Mesenchymal stem cell (in vitro differentiated cells and primary cell): Measurements from ENCODE around the gene PMVK.

ENCODE experiments used
- DNase-seq: peaks from one replicate; pipeline ENCODE4 v3.0.0-alpha.2; 2013
- H2AFZ ChIP-seq: one replicate; pipeline ENCODE4 v1.6.1; 2013; ENCODE audit warnings: low read depth, mild to moderate bottlenecking, control low read depth, inconsistent platforms, low read length, moderate library complexity
- H2AK5ac ChIP-seq: 2 replicates; pipeline ENCODE4 v1.6.1; 2013; ENCODE audit warnings: low read length, moderate library complexity, mild to moderate bottlenecking, inconsistent platforms; ENCODE audit not compliant: severe bottlenecking
- H2BK120ac ChIP-seq: one replicate; pipeline ENCODE4 v1.6.1; 2013; ENCODE audit warnings: low read depth, mild to moderate bottlenecking, inconsistent platforms, low read length, moderate library complexity
- H2BK12ac ChIP-seq, 2 experiments: one replicate each; pipeline ENCODE4 v1.6.1; 2013; ENCODE audit warnings: inconsistent platforms in 2 of 2, low read length in 2 of 2, mild to moderate bottlenecking in 2 of 2, moderate library complexity in 2 of 2, control low read depth in 1 of 2
- H2BK15ac ChIP-seq: one replicate; pipeline ENCODE4 v1.6.1; 2013; ENCODE audit warnings: mild to moderate bottlenecking, low read depth, inconsistent platforms; ENCODE audit not compliant: poor library complexity, severe bottlenecking
- H2BK5ac ChIP-seq: 2 replicates; pipeline ENCODE4 v1.6.1; 2013; ENCODE audit warnings: low read depth, mild to moderate bottlenecking, low read length, control low read depth, inconsistent platforms; ENCODE audit not compliant: poor library complexity, severe bottlenecking
- H3K14ac ChIP-seq, 2 experiments: one replicate each; pipeline ENCODE4 v1.6.1; 2013; ENCODE audit warnings: inconsistent platforms in 2 of 2, low read length in 2 of 2, control low read depth in 1 of 2, mild to moderate bottlenecking in 1 of 2, moderate library complexity in 1 of 2
- H3K18ac ChIP-seq, 2 experiments: one replicate each; pipeline ENCODE4 v1.6.1; 2013; ENCODE audit warnings: inconsistent platforms in 2 of 2, low read length in 2 of 2, control low read depth in 1 of 2, low read depth in 1 of 2, mild to moderate bottlenecking in 1 of 2
- H3K23ac ChIP-seq, 2 experiments: one replicate each; pipeline ENCODE4 v1.6.1; 2013; ENCODE audit warnings: inconsistent platforms in 2 of 2, low read length in 2 of 2, mild to moderate bottlenecking in 2 of 2, moderate library complexity in 2 of 2, control low read depth in 1 of 2
- H3K27ac ChIP-seq: 2 replicates; pipeline ENCODE4 v1.5.1; 2013; ENCODE audit warnings: mild to moderate bottlenecking, moderate library complexity, low read length, control low read depth, inconsistent platforms; ENCODE audit not compliant: poor library complexity, severe bottlenecking
- H3K27me3 ChIP-seq, 2 experiments: 2 replicates each; pipeline versions ENCODE4 v1.6.1 to v1.7.0; 2013; ENCODE audit warnings: low read length in 2 of 2, mild to moderate bottlenecking in 2 of 2, moderate library complexity in 2 of 2, control low read depth in 1 of 2, inconsistent platforms in 1 of 2; ENCODE audit not compliant: control insufficient read depth in 1 of 2, insufficient read depth in 1 of 2
- H3K36me3 ChIP-seq, 2 experiments: 2 replicates each; pipeline versions ENCODE4 v1.6.1 to v1.7.0; 2013; ENCODE audit warnings: low read length in 2 of 2, control low read depth in 1 of 2, inconsistent platforms in 1 of 2, low read depth in 1 of 2, mild to moderate bottlenecking in 1 of 2; ENCODE audit not compliant: insufficient read depth in 2 of 2, control insufficient read depth in 1 of 2
- H3K4ac ChIP-seq, 2 experiments: one replicate each; pipeline ENCODE4 v1.6.1; 2013; ENCODE audit warnings: inconsistent platforms in 2 of 2, low read length in 2 of 2, mild to moderate bottlenecking in 2 of 2, moderate library complexity in 2 of 2, control low read depth in 1 of 2, low read depth in 1 of 2
- H3K4me1 ChIP-seq: 2 replicates; pipeline ENCODE4 v1.6.1; 2013; ENCODE audit warnings: low read depth, low read length, control low read depth; ENCODE audit not compliant: control insufficient read depth, insufficient read depth
- H3K4me2 ChIP-seq: 2 replicates; pipeline ENCODE4 v1.6.1; 2013; ENCODE audit warnings: low read length, mild to moderate bottlenecking, inconsistent platforms; ENCODE audit not compliant: poor library complexity, severe bottlenecking
- H3K4me3 ChIP-seq, 2 experiments: 2 replicates each; pipeline versions ENCODE4 v1.5.1 to v1.7.0; 2013; ENCODE audit warnings: low read length in 2 of 2, mild to moderate bottlenecking in 2 of 2, control low read depth in 1 of 2, low read depth in 1 of 2; ENCODE audit not compliant: insufficient read depth in 1 of 2
- H3K79me1 ChIP-seq: replicated peaks from 2 replicates; pipeline ENCODE4 v1.6.1; 2013; ENCODE audit warnings: mild to moderate bottlenecking, control low read depth, low read length, inconsistent platforms; ENCODE audit not compliant: poor library complexity, severe bottlenecking
- H3K9ac ChIP-seq: 2 replicates; pipeline ENCODE4 v1.7.0; 2013; ENCODE audit warnings: mild to moderate bottlenecking, low read length, moderate library complexity
- H3K9me3 ChIP-seq: 2 replicates; pipeline ENCODE4 v1.7.0; 2013; ENCODE audit warnings: mild to moderate bottlenecking, low read length; ENCODE audit not compliant: control insufficient read depth
- H4K8ac ChIP-seq: one replicate; pipeline ENCODE4 v1.6.1; 2013; ENCODE audit warnings: inconsistent platforms, mild to moderate bottlenecking, low read length, moderate library complexity
- H4K91ac ChIP-seq: one replicate; pipeline ENCODE4 v1.6.1; 2013; ENCODE audit warnings: mild to moderate bottlenecking, low read length, inconsistent platforms
- WGBS: methylation state at CpG from one replicate; pipeline ENCODE4 v1.1.7; 2013; ENCODE audit warnings: mixed read lengths; 5-methylcytosine and 5-hydroxymethylcytosine counted together

The PMVK gene

DNA sequence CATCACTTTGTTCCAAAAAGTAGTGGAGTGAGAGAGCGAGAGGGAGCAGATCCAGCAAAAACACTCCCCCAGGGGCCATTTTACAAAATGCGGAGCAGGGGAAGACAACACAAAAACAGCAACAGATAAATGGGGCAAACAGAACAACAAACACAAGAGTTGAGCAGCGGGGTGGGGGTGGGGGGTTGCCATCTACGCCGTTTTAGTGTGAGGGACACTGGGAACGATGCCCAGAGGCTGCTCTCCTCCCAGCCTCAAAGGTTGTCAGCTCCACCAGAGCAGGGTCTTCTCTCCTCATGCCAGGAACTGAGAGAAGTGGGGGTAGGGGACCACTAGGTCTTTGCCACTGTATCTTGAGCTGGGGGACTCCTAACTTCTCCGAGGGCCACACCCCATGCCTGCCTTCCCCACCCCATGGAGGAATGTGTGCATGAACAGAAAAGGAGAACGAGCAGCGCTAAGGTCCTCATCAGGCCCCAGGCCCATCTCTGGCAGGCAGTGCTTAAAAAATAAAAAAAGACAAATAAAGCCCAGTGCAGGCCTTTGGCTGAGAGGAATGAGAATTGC lies 20.7 kb upstream of the PMVK start:
- H4K91ac ChIP-seq, result no peak overlapping the region
- H2AFZ ChIP-seq, result no peak overlapping the region
- no peak overlapping the region for H3K4me2 ChIP-seq
- peaks cover 21 to 23% of the 10 kb centered on the region in 2 experiments for H3K36me3 ChIP-seq
- no peak overlapping the region for H3K14ac ChIP-seq
- H2BK5ac ChIP-seq, result no peak overlapping the region
- no peak overlapping the region for H2BK120ac ChIP-seq
- H3K79me1 ChIP-seq, result peaks cover 48% of the 10 kb centered on the region
- peak overlapping the region in 1 of 2 experiments; percentile 90 for H3K4me3 ChIP-seq
- peak overlapping the region; percentile 97 for H3K9ac ChIP-seq
- H2BK15ac ChIP-seq, result no peak overlapping the region
- no peaks in the 10 kb centered on the region for H3K27me3 ChIP-seq
- no peak for DNase-seq
- no peaks in the 10 kb centered on the region for H3K9me3 ChIP-seq
- no peak overlapping the region for H2AK5ac ChIP-seq
- H3K23ac ChIP-seq, result no peak overlapping the region
- WGBS, result 37% methylated on average over 6 of the region's 9 CpGs
- peaks cover 27% of the 10 kb centered on the region for H3K4me1 ChIP-seq
- H3K4ac ChIP-seq, result no peak overlapping the region
- H4K8ac ChIP-seq, result no peak overlapping the region
- no peak overlapping the region for H3K27ac ChIP-seq
- no peak overlapping the region for H2BK12ac ChIP-seq
- no peak overlapping the region for H3K18ac ChIP-seq

- Histone ChIP-seq H3K4me3 (peak overlapping the region in 1 of 2 experiments; percentile 90), H3K9ac (peak overlapping the region; percentile 97), H2BK15ac (no peak overlapping the region), H4K8ac (peak overlapping the region; percentile 88), H2AK5ac (peak overlapping the region; percentile 55), H3K4me2 (peak overlapping the region; percentile 78), H3K27me3 (no peaks in the 10 kb centered on the region), H3K9me3 (no peaks in the 10 kb centered on the region), H3K4ac (peak overlapping the region in 1 of 2 experiments; percentile 22), H3K79me1 (peaks cover 54% of the 10 kb centered on the region), H3K4me1 (peaks cover 30% of the 10 kb centered on the region), H2AFZ (peak overlapping the region; percentile 20), H3K14ac (no peak overlapping the region), H3K18ac (peak overlapping the region in 1 of 2 experiments; percentile 1), H2BK5ac (no peak overlapping the region), H4K91ac (peak overlapping the region; percentile 31), H3K23ac (peak overlapping the region in 1 of 2 experiments; percentile 46), H2BK12ac (no peak overlapping the region), H2BK120ac (peak overlapping the region; percentile 52), H3K36me3 (peaks cover 21 to 24% of the 10 kb centered on the region in 2 experiments), H3K27ac (peak overlapping the region; percentile 46)
- peak; percentile 25 for DNase-seq
- 19% methylated on average over 6 of the region's 6 CpGs for WGBS
Measured at GRCh38 chr1:154956544-154956941, 20.0 kb upstream of the PMVK start.

DNA sequence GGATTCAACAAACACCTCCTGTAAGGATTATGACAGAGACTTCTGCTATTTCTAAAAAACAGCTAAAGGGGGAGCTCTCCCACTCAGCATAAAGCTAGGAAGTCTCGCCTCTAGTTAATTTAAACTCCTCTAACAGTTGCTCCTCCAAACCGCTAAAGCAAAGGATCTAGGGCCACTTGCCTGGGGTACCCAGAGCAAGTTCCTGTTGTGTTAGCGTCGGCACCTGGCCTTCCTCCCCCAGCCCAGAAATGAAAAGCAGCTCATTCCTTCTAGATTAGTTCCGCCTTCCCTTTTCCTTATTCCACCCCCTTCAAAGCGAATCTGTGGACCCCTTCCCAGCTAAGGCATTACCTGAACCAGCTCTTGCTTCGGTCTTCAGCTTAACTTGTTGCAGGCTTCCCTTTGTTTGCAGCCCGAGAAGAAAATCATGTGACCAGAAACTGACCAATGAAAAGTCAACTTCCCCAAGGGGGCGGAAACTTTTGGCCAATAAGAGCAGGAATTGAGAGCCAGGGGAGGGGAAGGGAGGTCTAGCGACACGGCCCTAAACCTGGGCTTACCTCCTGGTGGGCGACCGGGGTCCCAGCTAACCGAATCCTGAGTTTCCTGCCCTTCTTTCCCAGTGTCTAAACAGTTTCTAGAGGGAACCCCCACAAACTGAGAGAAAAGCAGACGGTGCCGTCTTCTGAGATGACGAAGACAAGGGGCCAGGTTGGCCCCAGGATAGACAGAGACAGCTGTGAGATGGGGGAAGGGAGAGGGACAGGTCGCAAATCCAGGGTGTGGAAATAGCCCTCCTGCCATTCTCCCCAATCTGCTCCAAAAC lies 19.4 kb upstream of the PMVK start, which contains the start of gene PBXIP1:
TSS of gene PBXIP1 (minus strand) at position 382 of the 826 bp plus-strand sequence. CDS start 2,378 bp downstream, outside the sequence.
- Histone ChIP-seq H2BK15ac (no peak within 1 kb of the TSS), H4K8ac (peak within 1 kb of the TSS; percentile 88), H3K4me3 (peak within 1 kb of the TSS; percentile 55 to 90), H2AFZ (peak within 1 kb of the TSS; percentile 72), H3K79me1 (peaks cover 59% of the 10 kb centered on the region), H3K9me3 (no peaks in the 10 kb centered on the region), H3K4me1 (peaks cover 30% of the 10 kb centered on the region), H3K4me2 (peak within 1 kb of the TSS; percentile 78), H2AK5ac (peak within 1 kb of the TSS; percentile 55), H3K9ac (peak within 1 kb of the TSS; percentile 97), H3K36me3 (peaks cover 25 to 29% of the 10 kb centered on the region in 2 experiments), H2BK12ac (peak within 1 kb of the TSS; percentile 9 to 58), H3K23ac (peak within 1 kb of the TSS in 1 of 2 experiments; percentile 46), H3K27ac (peak within 1 kb of the TSS; percentile 92), H3K27me3 (no peaks in the 10 kb centered on the region), H3K18ac (peak within 1 kb of the TSS in 1 of 2 experiments; percentile 64), H2BK5ac (no peak within 1 kb of the TSS), H3K14ac (no peak within 1 kb of the TSS), H2BK120ac (peak within 1 kb of the TSS; percentile 52), H4K91ac (peak within 1 kb of the TSS; percentile 31), H3K4ac (peak within 1 kb of the TSS in 1 of 2 experiments; percentile 64)
- peak; percentile 96 for DNase-seq
- 0% methylated on average over 13 of the region's 18 CpGs for WGBS
